WI38 (cell line): ENCODE measurements around the gene PPFIA3.

Experiments
- H3K4me3 ChIP-seq: 2 replicates; pipeline ENCODE4 v1.5.1; 2011; ENCODE audit warnings: low read depth, mild to moderate bottlenecking, control low read depth, low read length
- CTCF ChIP-seq: IDR thresholded peaks from 2 replicates; pipeline ENCODE4 v1.5.1; 2012; ENCODE audit warnings: low read depth, mild to moderate bottlenecking, control low read depth, low read length

PPFIA3 gene

GRCh38 chr19:49193822-49194394, 74.6 kb downstream of the PPFIA3 start:
- no peak overlapping the region for H3K4me3 ChIP-seq
- no peak for TF ChIP-seq CTCF

GRCh38 chr19:49194408-49194807, 75.1 kb downstream of the PPFIA3 start:
- TF ChIP-seq CTCF = no peak
- no peak overlapping the region for H3K4me3 ChIP-seq

GRCh38 chr19:49196527-49197240, 77.3 kb downstream of the PPFIA3 start:
- H3K4me3 ChIP-seq = no peak overlapping the region
- no peak for TF ChIP-seq CTCF

- H3K4me3 ChIP-seq = no peak overlapping the region
- TF ChIP-seq CTCF = no peak
Measured at GRCh38 chr19:49200238-49200862, 81.0 kb downstream of the PPFIA3 start.
